Measurements from ENCODE around the gene TLR8. TPM values are rescaled to one million over a fixed set of nuclear protein-coding genes. Genes with fewer than 3 reads are reported as not detected.
"Not testable (repeated sequence)": the region's sequence is repeated elsewhere in the genome, so short reads cannot be mapped to it uniquely, and the experiment has no call there.

The TLR8 gene
- total RNA-seq, 4 donors from 2014 or later = 0.22 to 3.1 (median 1.9) TPM; not detected in 1

DNA sequence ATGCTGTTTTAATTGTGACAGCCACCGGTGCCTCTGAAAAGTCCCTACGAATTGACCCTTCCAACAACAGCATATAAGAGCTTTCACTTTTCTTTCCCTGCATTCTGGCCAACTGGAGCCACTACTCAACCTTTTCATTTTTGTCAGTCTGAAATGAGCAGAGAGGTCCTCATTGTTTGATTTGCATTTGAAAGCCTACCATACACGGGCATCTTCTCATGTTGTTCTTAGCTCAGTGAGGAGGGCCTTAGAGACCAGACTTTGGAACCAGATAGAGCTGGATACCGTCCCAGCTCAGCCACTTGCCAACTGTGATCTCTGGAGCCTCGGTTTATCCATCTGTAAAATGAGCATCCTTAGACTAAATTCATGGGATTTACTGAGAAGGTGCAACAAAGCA is 51.6 kb downstream of the TLR8 start:
- no peaks in the 10 kb centered on the region for H3K9me3 ChIP-seq
- H3K4me3 ChIP-seq = no peak overlapping the region
- peak overlapping the region in 2 of 4 donors; percentile 31 to 81 for H3K27ac ChIP-seq
- TF ChIP-seq POLR2A (IDR thresholded peaks at IDR 0.05) = no peak
- TF ChIP-seq, protein P1, sequence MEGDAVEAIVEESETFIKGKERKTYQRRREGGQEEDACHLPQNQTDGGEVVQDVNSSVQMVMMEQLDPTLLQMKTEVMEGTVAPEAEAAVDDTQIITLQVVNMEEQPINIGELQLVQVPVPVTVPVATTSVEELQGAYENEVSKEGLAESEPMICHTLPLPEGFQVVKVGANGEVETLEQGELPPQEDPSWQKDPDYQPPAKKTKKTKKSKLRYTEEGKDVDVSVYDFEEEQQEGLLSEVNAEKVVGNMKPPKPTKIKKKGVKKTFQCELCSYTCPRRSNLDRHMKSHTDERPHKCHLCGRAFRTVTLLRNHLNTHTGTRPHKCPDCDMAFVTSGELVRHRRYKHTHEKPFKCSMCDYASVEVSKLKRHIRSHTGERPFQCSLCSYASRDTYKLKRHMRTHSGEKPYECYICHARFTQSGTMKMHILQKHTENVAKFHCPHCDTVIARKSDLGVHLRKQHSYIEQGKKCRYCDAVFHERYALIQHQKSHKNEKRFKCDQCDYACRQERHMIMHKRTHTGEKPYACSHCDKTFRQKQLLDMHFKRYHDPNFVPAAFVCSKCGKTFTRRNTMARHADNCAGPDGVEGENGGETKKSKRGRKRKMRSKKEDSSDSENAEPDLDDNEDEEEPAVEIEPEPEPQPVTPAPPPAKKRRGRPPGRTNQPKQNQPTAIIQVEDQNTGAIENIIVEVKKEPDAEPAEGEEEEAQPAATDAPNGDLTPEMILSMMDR (IDR thresholded peaks at IDR 0.05) = no peak
- DNase-seq = no peak
- H3K36me3 ChIP-seq = no peaks in the 10 kb centered on the region
- 61 to 95% methylated on average over 5 of the region's 5 CpGs for WGBS, 2 donors
- H3K4me1 ChIP-seq = peaks cover 0 to 29% (median 13%) of the 10 kb centered on the region in 3 donors
- intact Hi-C loops (cut with DNase I) = loop anchor here (10.0 kb wide), 1 partner anchor 527 kb away; no protein-coding TSS in a partner anchor
- no peaks in the 10 kb centered on the region for H3K27me3 ChIP-seq

DNA sequence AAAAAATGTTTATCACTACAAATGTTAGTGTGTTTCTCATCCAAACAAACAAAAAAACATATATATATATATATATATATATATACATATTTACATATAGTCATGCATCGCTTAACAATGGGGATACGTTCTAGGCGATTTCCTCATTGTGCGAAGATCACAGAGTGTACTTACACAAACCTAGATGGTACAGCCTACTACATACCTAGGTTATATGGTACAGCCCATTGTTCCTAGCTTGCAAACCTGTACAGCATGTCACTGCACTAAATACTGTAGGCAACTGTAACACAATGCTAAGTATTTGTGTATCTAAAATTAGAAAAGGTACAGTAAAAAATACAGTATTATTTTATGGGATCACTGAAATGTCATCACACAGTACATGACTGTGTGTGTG is 52.0 kb downstream of the TLR8 start:
- Histone ChIP-seq H3K36me3 (no peaks in the 10 kb centered on the region), H3K27ac (peak overlapping the region in 1 of 4 donors; percentile 81), H3K4me1 (peaks cover 0 to 29% (median 13%) of the 10 kb centered on the region in 3 donors), H3K27me3 (no peaks in the 10 kb centered on the region), H3K4me3 (no peak overlapping the region), H3K9me3 (no peaks in the 10 kb centered on the region)
- 74 to 77% methylated on average over 4 of the region's 4 CpGs for WGBS, 2 donors
- no peak for TF ChIP-seq POLR2A (IDR thresholded peaks at IDR 0.05)
- TF ChIP-seq, protein P1 (IDR thresholded peaks at IDR 0.05) = no peak
- intact Hi-C loops (cut with DNase I) = loop anchor here (10.0 kb wide), 1 partner anchor 526 kb away; no protein-coding TSS in a partner anchor
- DNase-seq = no peak

DNA sequence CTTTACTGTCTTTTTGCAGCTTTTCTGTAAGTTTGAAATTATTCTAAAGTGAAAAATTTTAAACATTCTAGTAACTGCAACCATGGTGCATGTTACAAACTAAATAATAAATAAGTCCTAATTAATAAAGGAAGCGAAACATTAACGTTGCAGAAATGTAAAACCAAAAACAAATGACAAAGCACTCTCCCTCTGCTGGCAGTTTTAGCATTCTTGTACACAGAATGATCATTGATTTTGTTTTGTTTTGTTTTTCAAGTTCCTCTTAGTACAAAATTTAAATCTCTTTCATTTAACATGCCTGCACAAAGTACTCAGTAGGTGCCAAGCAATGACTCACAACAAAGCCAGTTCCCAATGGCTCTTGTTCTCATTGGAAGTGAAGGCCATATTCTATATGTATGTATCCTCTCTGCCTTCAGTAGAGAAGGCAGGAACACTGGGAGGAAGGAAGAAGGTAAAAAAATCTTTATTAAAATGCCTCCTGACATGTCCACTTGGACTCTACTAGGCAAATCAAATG is 54.8 kb downstream of the TLR8 start:
- TF ChIP-seq, protein P1 (IDR thresholded peaks at IDR 0.05) = peak in 3 of 6 experiments; percentile 10 to 45 (median 21)
- TF ChIP-seq POLR2A (IDR thresholded peaks at IDR 0.05) = no peak
- intact Hi-C loops (cut with DNase I) = no loop called here
- DNase-seq = no peak
- Histone ChIP-seq H3K27me3 (no peaks in the 10 kb centered on the region), H3K36me3 (no peaks in the 10 kb centered on the region), H3K9me3 (no peaks in the 10 kb centered on the region), H3K27ac (peak overlapping the region in 3 of 4 donors; percentile 34 to 45 (median 44)), H3K4me1 (peaks cover 0 to 26% (median 6%) of the 10 kb centered on the region in 3 donors), H3K4me3 (no peak overlapping the region)
- 17 to 35% methylated on average over 2 of the region's 2 CpGs for WGBS, 2 donors

DNA sequence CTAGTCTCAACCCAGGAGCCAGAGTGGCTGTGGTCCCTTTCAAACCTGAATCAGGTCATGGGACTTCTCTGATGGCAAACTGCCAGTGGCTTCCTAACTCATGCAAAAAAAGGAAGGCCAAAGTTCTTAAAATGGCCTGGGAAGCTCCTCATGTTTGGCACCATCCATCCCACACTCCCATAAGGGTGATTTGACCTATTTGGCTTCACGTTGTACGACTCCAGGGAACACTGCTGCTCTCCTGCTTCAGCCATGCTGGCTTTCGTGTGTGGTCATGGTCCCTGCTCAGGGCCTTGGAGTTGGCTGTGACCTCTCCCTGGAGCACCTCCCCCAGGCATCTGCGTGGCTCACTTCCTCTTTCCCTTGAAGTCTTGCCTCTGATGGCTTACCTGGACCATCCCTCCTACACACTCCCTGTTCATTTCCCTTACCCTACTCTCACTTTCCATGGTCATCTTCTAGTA is 55.7 kb downstream of the TLR8 start:
- WGBS, 2 donors = 81 to 91% methylated on average over 4 of the region's 4 CpGs
- H3K4me1 ChIP-seq = peaks cover 0 to 19% (median 0%) of the 10 kb centered on the region in 3 donors
- no peak overlapping the region for H3K4me3 ChIP-seq
- H3K27me3 ChIP-seq = no peaks in the 10 kb centered on the region
- H3K36me3 ChIP-seq = no peaks in the 10 kb centered on the region
- intact Hi-C loops (cut with DNase I) = no loop called here
- TF ChIP-seq, protein P1 (IDR thresholded peaks at IDR 0.05) = no peak
- no peak for TF ChIP-seq POLR2A (IDR thresholded peaks at IDR 0.05)
- H3K27ac ChIP-seq = peak overlapping the region in 3 of 4 donors; percentile 34 to 45 (median 44)
- H3K9me3 ChIP-seq = no peaks in the 10 kb centered on the region
- DNase-seq = no peak

DNA sequence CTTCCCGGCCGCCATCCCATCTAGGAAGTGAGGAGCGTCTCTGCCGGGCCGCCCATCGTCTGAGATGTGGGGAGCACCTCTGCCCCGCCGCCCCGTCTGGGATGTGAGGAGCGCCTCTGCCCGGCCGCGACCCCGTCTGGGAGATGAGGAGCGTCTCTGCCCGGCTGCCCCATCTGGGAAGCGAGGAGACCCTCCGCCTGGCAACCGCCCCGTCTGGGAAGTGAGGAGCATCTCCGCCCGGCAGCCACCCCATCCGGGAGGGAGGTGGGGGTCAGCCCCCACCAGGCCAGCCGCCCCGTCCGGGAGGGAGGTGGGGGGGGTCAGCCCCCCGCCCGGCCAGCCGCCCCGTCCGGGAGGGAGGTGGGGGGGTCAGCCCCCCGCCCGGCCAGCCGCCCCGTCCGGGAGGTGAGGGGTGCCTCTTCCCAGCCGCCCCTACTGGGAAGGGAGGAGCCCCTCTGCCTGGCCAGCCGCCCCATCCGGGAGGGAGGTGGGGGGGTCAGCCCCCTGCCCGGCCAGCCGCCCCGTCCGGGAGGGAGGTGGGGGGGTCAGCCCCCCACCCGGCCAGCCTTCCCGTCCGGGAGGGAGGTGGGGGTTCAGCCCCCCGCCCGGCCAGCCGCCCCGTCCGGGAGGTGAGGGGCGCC is 56.9 kb downstream of the TLR8 start:
- H3K4me3 ChIP-seq; intact Hi-C loops (cut with DNase I); H3K27ac ChIP-seq; DNase-seq; H3K27me3 ChIP-seq; H3K9me3 ChIP-seq; H3K36me3 ChIP-seq: not testable (repeated sequence)
- H3K4me1 ChIP-seq = peaks cover 0 to 19% (median 0%) of the 10 kb centered on the region in 3 donors
- WGBS, 2 donors = no CpG with 5 or more reads among the region's 52 CpGs
